Hepatic stellate cell (primary cell): ENCODE data around the gene GLDC.

Experiments used
- DNase-seq: peaks from one replicate; pipeline ENCODE4 v3.0.0; 2011; ENCODE audit warnings: low spot score

The GLDC gene

DNA sequence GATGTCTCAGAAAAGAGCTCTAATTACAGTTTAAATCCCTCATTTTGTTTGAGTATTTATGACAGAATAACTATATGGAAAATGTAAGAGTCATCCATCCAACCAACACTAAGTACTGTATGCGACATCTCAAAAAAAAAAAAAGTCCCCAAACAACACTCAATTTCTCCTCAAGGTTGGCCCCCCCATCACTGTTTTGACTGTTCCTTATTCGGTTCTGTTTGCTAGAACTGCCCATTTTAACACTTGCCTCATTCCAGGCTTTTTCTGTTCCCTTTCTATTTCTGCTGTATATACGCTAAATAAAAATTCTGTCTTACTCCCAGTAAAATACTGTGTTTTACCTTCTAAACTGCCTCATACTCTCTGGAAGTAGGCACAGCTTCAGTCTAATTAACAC, 25.2 kb downstream of the GLDC start:
- DNase-seq, result no peak

GRCh38 chr9:6619909-6620308, 25.6 kb downstream of the GLDC start:
- no peak for DNase-seq

- no peak for DNase-seq
These were observed 28.5 kb downstream of the GLDC start for GRCh38 chr9:6616951-6617602.

GRCh38 chr9:6614489-6614888, 31.0 kb downstream of the GLDC start:
- no peak for DNase-seq

GRCh38 chr9:6611865-6612264, 33.7 kb downstream of the GLDC start:
- DNase-seq, result no peak

GRCh38 chr9:6610073-6610472, 35.5 kb downstream of the GLDC start:
- no peak for DNase-seq

DNA sequence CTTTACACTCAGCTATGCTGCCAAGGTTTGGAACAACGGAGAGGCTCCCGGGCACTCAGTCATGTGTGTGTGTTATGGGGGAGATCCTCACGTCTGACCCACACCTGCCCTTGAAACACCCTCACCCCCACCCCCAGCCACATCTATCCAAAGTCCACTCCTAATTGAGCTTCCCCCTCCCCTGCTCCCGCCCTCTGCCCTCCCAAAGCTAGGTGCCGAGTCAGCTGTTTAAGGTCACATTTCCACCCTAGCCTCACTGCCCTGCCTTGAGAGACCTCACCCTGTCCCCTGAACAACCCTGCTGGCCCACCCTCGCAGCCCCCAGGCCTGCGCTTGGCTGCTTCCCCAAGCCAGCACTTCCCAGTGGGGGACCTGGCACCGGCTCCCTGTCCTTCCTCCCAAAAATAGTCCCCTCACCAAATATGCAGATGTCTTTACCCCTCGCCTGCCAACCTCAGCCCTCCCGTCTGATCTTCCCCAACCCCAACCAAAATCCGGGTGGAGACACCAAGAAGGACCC, 36.0 kb downstream of the GLDC start:
- DNase-seq, result no peak

GRCh38 chr9:6605202-6605601, 40.3 kb downstream of the GLDC start:
- DNase-seq, result no peak

DNA sequence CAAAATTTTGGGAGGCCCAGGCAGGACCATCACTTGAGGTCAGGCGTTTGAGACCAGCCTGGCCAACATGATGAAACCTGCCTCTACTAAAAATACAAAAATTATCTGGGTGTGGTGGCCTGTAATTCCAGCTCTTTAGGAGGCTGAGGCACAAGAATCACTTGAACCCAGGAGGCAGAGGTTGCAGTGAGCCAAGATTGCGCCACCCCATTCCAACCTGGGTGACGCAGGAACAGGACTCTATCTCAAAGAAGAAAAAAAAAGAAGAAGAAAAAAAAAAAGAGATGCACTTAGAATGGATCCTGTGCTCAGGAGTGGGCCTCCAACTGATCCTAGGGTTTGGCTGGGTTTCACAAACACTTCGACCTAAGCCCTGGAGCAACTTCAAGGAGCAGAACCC, 45.1 kb downstream of the GLDC start:
- DNase-seq, result no peak

DNA sequence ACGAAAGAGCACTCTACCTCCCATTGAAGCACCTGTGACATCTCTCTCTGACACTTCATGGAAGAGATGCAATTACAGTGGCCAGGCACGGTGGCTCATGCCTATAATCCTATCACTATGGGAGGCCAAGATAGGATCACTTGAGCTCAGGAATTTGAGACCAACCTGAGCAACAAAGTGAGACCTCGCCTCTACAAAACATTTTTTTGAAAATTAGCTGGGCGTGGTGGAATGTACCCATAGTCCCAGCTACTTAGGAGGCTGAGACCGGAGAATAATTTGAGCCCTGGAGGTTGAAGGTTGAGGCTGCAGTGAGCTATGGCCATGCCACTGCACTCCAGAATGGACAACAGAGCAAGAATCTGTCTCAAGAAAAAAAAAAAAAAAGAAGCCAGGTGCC, 45.5 kb downstream of the GLDC start:
- DNase-seq, result no peak

GRCh38 chr9:6598249-6598725, 47.2 kb downstream of the GLDC start:
- no peak for DNase-seq

- no peak for DNase-seq
These were observed 52.7 kb downstream of the GLDC start for GRCh38 chr9:6592791-6593190.

GRCh38 chr9:6592231-6592630, 53.3 kb downstream of the GLDC start:
- no peak for DNase-seq

DNA sequence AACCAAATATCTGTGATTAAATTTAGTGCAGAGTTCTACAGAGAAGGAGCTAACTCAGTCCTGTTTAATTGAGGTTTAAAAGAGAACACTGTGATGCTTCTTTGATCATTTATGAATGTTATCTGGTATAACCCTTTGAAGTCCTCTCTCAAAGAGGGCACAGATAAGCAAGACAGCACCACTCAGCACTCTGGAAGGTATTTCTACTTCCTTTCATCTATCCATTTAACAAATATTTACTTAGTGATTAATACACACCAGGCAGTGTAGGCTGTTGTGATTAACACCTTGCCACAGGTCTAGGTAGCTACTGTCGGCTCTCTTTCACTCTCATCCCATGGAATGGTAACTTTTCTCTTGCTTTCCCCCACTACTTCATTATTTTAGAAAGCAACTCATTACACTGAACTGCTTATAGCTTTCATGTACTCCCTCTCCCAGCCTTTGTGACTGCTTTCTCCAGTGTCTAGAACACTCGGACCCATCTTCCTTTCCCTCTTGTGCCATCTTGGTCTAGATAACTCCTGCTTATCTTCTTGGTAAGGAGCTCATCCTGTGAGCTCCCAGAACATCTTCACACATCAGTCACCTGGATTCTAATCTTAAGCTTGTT, 54.7 kb downstream of the GLDC start:
- no peak for DNase-seq

DNA sequence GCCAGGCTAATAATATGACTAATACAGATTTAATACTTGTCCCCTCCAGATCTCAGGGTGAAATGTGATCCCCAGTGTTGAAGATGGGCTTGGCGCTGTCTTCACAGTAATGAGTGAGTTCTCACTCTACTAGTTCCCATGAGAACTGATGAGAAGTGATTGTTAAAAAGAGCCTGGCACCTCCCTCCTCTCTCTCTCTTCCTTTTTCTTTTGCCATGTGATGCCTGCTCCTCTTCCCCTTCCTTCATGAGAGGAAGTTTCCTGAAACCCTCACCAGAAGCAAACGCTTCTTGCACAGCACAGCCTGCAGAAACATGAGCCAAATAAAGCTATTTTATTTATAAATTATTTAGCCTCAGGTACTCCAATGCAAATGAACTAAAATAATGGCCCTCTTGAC, 55.2 kb downstream of the GLDC start:
- no peak for DNase-seq

- no peak for DNase-seq
These were observed 60.5 kb downstream of the GLDC start for GRCh38 chr9:6584881-6585597.

DNA sequence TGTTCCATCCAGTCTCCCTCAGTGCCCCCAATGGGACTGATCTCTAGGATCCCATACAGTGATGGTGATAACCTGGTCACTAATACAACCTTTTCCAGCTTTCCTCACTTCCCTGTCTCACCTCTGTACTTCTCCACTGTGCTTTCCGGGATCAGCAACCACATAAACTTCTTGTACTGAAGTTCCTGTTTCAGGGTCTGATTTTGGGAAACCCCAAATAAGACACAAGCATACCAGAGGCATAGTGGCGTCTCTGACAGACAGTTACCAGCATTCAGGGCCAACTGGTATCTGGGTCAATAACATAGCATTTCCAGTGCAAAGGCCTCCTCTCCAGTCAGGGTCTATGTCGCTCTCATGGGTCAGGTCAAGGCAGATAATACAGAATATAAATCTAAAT, 64.3 kb downstream of the GLDC start:
- DNase-seq, result no peak

- no peak for DNase-seq
These were observed 65.9 kb downstream of the GLDC start for GRCh38 chr9:6579613-6580012.

DNA sequence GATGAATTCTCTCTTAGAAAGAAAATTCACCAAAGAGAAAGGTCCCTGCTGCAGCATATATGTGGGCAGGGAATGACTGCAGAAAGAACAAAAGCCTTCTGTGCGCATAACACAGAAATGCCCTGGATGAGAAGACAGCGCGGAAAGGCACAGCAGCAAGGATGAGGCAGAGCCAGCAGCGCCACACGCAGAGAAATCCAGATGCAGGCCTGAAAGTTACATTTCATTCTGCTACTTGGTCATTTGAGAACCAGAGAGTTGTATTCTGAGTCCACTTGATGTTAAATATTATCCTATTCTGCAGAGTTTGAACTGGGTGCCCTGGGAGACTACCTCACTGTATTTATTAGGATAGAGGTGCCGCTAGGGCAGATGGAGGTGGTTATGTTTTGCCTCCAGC, 68.5 kb downstream of the GLDC start:
- DNase-seq, result no peak

DNA sequence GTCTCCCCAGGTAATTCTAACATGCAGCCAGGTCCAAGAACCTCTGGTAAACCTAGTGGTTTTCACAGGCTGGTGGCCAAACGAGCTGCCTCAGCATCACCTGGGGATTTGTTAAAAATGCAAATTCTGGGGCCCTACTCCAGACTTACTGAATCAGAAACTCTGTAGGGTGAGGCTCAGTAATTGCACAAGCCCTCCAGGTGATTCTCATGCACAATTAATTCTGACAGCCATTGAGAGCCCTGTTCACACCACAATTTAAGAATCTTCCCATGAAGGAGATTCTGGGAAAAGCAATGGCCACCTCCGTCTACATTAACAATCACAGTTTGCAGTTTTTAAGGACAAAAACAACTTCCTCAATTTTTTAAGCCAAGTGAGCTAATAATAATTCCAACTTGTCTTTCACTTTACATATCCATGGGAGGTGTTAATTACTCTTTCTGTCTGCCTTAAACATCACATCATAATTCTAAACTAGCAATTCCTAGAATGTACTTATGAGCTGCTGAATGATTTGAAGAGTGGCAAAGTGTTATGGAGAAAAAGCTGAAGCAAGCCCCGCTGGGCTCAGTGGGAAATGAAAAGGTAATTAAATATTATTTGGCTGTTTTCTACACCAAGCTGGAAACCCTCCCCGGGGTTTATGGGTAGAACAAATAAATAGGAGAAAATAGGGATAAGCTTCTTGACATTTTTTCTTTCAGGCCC, 70.0 kb downstream of the GLDC start:
- no peak for DNase-seq

DNA sequence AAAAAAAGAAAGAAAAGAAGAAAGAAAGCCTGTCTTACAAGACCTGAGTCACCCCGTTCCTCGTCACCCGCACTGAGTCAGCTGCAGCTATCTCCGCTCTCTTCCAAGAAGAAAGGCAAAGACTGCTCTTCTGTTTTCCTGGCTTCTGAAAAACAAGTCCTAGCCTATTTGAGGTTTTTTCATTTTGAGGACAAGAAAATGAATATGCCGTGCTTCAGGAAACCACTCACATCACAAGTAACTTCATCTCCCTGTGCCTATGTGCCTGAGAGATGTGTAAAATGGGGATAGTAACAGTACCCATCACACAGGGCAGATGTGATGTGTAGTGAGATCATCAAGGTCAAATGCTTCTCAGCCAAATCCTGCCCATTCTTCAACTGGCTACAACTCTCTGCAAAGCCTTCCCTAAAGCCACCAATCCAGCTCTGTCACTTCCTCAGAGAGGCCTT, 78.4 kb downstream of the GLDC start:
- peak; percentile 60 for DNase-seq

DNA sequence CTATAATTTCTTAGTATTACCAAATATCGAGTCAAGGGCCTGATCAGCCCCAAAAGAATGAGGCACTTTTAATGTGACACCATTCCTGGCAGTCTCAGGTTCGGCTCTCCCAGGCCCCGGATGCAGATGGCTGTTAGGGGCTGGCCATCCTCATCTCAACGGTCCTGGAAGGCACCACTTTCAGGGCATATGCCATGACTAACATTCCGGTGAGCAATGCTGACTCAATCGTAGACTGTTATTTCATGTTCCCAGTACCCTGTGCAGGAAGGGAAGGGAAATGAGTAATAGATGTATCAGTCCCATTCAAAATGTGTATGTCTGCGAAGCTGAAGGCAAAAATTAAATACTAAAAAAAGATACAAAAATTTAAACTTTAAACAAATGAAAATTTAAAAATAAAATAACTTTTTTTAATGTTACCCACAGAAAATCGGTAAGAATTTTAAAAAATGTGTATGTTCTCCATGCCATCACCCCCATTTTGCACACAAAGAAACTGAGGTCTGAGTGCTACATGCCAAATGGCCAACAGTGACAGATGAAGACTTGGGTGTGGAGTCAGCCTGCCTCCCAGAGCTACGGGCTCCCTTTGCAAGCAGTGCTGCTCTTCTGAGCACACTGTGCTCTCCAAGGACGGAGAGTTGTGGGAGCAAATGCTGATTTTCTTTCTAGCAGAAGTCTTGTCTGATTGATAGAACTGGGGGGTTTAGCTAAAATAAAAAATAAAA, 79.0 kb downstream of the GLDC start:
- peak; percentile 86 for DNase-seq
